ENCODE data around the gene MXRA8.

GRCh38 chr1:1320666-1321448, 37.5 kb downstream of the MXRA8 start:
- TF ChIP-seq, protein P1, sequence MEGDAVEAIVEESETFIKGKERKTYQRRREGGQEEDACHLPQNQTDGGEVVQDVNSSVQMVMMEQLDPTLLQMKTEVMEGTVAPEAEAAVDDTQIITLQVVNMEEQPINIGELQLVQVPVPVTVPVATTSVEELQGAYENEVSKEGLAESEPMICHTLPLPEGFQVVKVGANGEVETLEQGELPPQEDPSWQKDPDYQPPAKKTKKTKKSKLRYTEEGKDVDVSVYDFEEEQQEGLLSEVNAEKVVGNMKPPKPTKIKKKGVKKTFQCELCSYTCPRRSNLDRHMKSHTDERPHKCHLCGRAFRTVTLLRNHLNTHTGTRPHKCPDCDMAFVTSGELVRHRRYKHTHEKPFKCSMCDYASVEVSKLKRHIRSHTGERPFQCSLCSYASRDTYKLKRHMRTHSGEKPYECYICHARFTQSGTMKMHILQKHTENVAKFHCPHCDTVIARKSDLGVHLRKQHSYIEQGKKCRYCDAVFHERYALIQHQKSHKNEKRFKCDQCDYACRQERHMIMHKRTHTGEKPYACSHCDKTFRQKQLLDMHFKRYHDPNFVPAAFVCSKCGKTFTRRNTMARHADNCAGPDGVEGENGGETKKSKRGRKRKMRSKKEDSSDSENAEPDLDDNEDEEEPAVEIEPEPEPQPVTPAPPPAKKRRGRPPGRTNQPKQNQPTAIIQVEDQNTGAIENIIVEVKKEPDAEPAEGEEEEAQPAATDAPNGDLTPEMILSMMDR (conservative IDR thresholded peaks at IDR 0.05; ENCODE audit: low read depth, low read length), result no peak
- TF ChIP-seq EZH2phosphoT487 (IDR thresholded peaks at IDR 0.05; ENCODE audit: borderline replicate concordance, low read length), result no peak
- TF ChIP-seq EZH2 (IDR thresholded peaks at IDR 0.05; ENCODE audit: low read length, unreplicated experiment), result no peak

Data from PC-3 (cell line).